HG02981 (cell line): ENCODE measurements around the gene STOM.
A peak's percentile ranks its signal among the peaks of the same experiment; 100 is the strongest.
"Not testable (repeated sequence)": the region's sequence is repeated elsewhere in the genome, so short reads cannot be mapped to it uniquely, and the experiment has no call there.

Experiments
- ATAC-seq: cut with Tn5 transposase; IDR thresholded peaks from one replicate; pipeline ENCODE4 v1.9.1; 2021; ENCODE audit warnings: mild to moderate bottlenecking, moderate library complexity; ENCODE audit not compliant: unreplicated experiment

STOM gene

DNA sequence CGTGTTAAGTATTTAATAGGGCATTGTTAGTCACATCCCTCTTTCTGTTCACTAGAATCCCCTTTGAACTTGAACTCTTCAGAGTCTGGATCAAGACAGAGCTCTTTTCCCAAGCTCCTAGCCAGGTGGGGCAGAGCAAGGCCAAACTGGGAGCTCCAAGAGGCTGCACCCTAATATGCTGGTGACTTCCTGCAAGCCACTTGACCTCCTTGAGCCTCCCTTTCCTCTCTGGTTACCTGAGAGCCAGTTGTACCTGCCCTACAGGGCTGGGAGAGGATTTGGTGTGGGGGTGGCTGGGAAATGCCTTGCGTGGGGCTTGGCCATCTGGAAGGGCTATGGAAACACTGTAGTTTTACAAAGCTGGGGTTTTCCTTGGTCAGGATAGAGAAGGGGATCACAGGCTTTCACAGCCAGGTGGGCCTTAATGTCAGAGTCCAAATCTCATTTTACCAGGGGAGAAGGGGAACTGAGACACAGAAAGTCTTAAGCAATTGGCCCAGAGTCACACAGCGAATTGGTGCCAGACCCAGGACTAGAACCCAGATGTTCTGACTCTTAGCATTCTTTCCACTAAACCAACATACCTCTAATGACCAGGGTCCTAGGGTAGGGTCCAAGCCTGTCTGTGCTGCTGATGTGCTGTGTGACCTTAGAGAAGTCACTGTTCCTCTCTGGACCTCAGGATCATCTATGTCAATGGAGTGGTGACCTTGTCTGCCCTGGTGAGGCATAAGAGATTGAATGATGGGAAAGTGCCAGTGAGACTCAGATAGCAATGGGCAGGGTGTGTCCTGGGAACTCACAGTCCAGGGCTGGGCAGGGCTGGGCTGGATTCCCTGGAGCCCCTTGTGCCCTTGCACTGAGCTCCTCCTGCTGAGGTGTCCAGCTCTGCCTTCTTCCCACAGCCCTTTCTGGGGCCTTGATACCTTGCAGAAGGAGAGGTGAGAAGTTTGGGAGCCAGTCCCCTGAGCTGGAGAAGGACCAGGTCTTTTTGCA lies 66.3 kb downstream of the STOM start:
- no peak for ATAC-seq

- ATAC-seq: no peak
Observed at GRCh38 chr9:121302786-121303185, 67.3 kb downstream of the STOM start.

GRCh38 chr9:121302341-121302740 lies 67.7 kb downstream of the STOM start:
- ATAC-seq: no peak

- ATAC-seq: no peak
Observed at GRCh38 chr9:121301881-121302286, 68.2 kb downstream of the STOM start.

DNA sequence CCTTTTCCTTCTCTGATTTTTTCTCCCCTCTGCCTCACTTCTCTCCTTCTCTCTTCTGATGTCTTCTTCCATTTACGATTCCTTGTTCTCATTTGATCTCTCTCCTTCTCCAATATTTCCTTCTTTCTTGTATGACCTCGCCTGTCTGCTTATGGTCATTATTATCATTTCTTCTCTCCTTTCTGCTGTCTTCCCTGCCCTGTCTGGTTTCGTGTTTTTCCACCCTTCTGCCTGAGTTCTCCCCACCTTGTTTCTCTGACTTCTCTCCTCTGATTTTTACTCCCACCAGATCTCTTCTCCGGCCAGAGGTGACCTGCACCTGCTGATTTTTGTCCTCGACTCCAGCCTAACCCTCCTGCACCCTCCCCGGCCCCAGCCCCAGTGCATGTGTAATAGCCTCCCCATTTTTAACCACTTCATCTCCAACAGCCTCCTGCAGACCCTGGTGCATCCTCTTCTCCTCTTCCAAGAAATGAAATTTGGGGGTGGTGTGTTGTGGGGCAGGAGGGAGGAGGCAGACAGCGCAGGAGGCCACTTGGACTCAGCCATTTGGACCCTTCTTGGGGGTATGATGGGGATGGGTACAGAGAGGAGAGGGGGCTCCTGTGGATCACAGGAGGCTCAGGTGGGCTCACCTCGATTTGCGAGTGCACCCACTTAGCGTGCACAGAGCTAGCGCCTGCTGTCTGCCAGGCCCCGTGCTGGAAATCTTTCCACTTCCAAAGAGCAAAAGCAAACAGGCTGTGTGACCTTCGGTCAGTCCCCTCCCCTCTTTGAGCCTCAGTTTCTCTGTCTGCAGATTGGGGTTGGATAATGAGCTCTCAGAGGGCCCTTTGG lies 69.5 kb downstream of the STOM start:
- no peak for ATAC-seq

- peak; percentile 47 for ATAC-seq
Observed at GRCh38 chr9:121299467-121300282, 70.4 kb downstream of the STOM start.

- no peak for ATAC-seq
Observed at GRCh38 chr9:121298689-121299466, 71.2 kb downstream of the STOM start.

- ATAC-seq: no peak
Observed at GRCh38 chr9:121298016-121298538, 72.0 kb downstream of the STOM start.

DNA sequence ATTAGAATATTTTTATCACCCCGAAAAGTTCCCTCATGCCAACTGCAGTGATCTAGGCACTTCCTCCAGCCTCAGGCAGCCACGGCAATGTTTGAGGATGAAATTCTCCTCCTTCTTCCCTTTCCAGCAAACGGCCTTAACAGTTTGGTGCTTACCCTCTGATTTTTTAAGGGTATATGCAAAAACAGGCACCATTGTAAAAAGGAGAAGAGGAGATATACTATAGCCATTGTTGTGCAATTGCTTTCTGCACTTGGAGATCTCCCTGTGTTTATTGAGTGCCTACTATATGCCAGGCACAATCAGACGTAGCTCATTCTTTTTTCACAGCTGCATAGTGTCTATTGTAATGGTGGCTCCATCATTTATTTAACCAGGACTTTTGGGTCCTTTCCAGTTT lies 72.7 kb downstream of the STOM start:
- ATAC-seq: no peak

DNA sequence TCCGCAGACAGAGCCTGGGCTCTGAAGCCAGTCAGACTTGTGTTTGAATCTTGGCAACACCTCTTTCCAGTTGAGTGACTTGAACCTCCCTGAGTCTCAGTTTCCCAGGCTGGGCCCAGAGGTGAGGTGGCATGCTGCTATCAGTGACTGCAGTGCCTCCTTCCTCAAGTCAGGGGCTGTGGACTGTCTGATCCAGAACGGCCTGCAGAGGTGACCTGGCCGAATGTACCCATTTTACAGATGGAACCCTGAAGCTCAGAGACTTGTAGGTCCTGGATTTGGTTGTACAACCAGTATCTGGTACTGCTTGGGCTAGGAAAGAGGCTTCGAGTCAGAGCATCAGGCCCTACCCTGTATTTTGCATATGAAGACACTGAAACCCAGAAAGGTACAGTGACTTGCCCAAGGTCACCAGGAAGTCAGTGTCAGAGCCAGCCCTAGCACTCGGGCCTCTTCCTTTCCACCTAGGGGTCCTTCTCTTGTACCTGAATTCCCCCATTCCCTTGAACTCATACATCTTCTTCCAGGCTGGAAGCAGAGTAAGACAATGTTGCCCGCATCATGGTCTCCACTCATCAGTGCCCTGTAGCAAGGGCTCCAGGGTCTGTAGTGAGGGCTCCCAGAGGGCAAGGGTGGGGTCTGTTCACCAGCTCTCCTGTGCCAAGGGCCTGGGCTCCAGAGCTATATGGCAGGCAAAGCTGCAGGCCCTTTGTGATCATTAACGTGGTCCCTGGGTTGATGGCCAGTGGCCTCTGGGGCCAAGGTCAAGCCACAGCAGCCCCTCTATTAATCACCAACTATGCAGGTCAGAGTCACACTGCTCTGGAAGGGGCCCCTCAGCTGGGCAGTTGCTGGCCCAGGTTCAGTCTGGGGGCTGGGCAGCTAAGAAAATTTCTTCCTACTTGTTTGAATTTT lies 73.6 kb downstream of the STOM start:
- no peak for ATAC-seq

- no peak for ATAC-seq
Observed at GRCh38 chr9:121295662-121296191, 74.3 kb downstream of the STOM start.

GRCh38 chr9:121294866-121295661 lies 75.0 kb downstream of the STOM start:
- ATAC-seq: no peak

DNA sequence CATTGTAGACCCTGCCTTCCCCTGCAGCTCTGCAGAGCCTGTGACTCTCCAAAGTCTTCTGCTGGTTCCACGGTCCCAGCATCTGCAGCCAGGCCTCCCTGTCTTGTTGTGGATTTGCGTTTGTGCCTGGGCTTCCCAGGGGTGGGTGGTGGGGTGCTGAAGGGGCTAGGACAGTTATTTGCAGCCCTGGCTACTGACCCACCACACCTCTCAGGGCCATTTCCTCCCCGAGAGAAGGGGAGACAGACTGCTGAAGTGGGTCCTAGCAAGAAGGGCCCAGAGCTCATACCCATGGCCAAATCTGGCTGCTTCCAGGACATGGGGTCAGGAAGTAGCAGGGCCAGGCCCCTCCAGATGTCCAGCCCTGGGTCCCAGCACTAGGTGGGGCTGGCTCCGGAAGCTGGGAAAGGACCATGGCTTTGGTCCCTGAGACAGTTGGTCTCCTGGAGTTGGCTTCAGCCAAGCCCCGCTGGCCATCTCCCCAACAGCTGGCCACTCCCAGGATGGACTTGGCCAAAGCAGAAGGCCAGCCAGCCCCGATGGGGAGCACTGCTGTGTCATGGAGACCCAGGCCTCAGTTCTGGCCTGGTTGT lies 75.8 kb downstream of the STOM start:
- no peak for ATAC-seq

DNA sequence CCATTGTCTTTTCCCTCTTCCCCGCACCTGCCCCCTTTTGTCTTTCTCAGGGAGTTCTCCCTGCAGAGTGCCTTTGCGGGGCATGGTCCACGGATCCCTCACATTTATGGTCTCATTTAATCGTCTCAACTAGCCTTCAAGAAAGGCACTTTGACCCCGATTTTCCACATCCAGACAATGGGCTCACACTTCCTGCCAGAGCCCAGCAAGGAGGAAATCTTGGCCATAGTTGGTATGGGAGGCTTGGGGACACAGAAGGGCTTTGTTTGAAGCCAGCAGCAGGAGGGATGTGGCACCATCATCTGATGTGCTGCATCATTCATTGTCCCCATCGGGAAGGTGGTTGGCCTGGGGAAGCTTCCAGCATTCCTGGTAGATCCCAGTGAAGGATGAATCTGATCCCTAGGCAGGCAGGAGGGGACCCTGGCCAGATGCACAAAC lies 77.2 kb downstream of the STOM start:
- no peak for ATAC-seq

DNA sequence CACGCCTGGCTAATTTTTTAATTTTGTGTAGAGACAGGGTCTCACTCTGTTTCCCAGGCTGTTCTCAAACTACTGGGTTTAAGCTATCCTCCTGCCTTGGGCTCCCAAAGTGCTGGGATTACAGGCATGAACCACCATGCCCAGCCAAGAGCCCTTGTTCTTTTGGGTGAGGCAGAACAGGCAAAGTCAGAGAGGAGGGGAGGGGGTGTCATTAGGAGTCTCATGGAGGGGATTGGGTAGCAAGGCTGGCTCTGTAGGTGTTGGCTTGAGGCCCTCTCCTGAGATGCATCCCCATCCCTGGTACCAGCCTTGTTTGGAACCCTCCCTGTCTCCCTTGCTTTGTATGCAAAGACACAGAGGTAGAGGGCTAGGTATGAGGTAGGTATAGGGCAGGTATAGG lies 78.0 kb downstream of the STOM start:
- no peak for ATAC-seq

- not testable (repeated sequence) for ATAC-seq
Observed at GRCh38 chr9:121291536-121291935, 78.5 kb downstream of the STOM start.

GRCh38 chr9:121289772-121290370 lies 80.2 kb downstream of the STOM start:
- ATAC-seq: no peak
